Caco-2 (cell line): ENCODE data around the gene FOXN4. TPM values are rescaled to one million over a fixed set of nuclear protein-coding genes. Genes with fewer than 3 reads are reported as not detected.
A peak's percentile ranks its signal among the peaks of the same experiment; 100 is the strongest.

Experiments
- BruUV-seq: library from RNA; stranded (reverse); fragments of 400-500 nt; replicated peaks from 2 replicates; lab custom pipeline; 2021; lab: Mats Ljungman, UMichigan
- CTCF ChIA-PET: fragments of 300-600 bp; sonication (Branson Sonifier 250); formaldehyde crosslinking; loops from one replicate; lab custom pipeline; 2022; ENCODE audit warnings: antibody characterized with exemption; lab: Charles Lee
- POLR2A ChIA-PET: fragments of 300-600 bp; sonication (Branson Sonifier 250); formaldehyde crosslinking; loops from one replicate; lab custom pipeline; 2022; ENCODE audit warnings: antibody characterized with exemption; lab: Charles Lee
- DNase-seq, 2 experiments: peaks; one replicate each; pipeline versions ENCODE4 v3.0.0 to v3.0.0-alpha.2; 2020 to 2022
- H3K27me3 ChIP-seq: replicated peaks from 2 replicates; pipeline ENCODE4 v1.6.0; 2011; ENCODE audit warnings: low read length; ENCODE audit not compliant: control insufficient read depth, insufficient read depth
- H3K36me3 ChIP-seq: 2 replicates; pipeline ENCODE4 v1.5.1; 2011; ENCODE audit warnings: low read length; ENCODE audit not compliant: control insufficient read depth, insufficient read depth
- H3K4me1 ChIP-seq: fragments of 250-450 bp; sonication (Bioruptor Pico); 2 replicates; pipeline ENCODE4 v1.5.1; 2020; ENCODE audit warnings: mild to moderate bottlenecking
- H3K4me3 ChIP-seq: 2 replicates; pipeline ENCODE4 v1.5.1; 2011; ENCODE audit warnings: low read depth, mild to moderate bottlenecking, control low read depth, low read length
- H3K9me3 ChIP-seq: fragments of 250-450 bp; sonication (Bioruptor Pico); 2 replicates; pipeline ENCODE4 v1.5.1; 2020; ENCODE audit warnings: mild to moderate bottlenecking, moderate library complexity
- H3K27ac Mint-ChIP-seq: one replicate; pipeline ENCODE4 v1.8.0; 2022; ENCODE audit warnings: mixed read lengths; ENCODE audit not compliant: unreplicated experiment
- H3K27me3 Mint-ChIP-seq: one replicate; pipeline ENCODE4 v1.8.0; 2022; ENCODE audit warnings: mixed read lengths; ENCODE audit not compliant: insufficient read depth, unreplicated experiment
- H3K36me3 Mint-ChIP-seq: one replicate; pipeline ENCODE4 v1.8.0; 2022; ENCODE audit warnings: mild to moderate bottlenecking, mixed read lengths; ENCODE audit not compliant: insufficient read depth, unreplicated experiment
- H3K4me1 Mint-ChIP-seq: one replicate; pipeline ENCODE4 v1.8.0; 2022; ENCODE audit warnings: low read depth, mixed read lengths; ENCODE audit not compliant: unreplicated experiment
- H3K4me3 Mint-ChIP-seq: one replicate; pipeline ENCODE4 v1.8.0; 2022; ENCODE audit warnings: mild to moderate bottlenecking, moderate library complexity, mixed read lengths; ENCODE audit not compliant: unreplicated experiment
- H3K9me3 Mint-ChIP-seq: one replicate; pipeline ENCODE4 v1.8.0; 2022; ENCODE audit warnings: mixed read lengths; ENCODE audit not compliant: unreplicated experiment
- CTCF ChIP-seq, 2 experiments: fragments of 200-600 bp in 1 of 2; IDR thresholded peaks; 1 replicate in 1 of 2; 2 replicates in 1 of 2; pipeline versions ENCODE4 v1.5.1 to v1.8.0; 2011 to 2022; ENCODE audit warnings: antibody characterized with exemption in 1 of 2, control low read depth in 1 of 2, inconsistent platforms in 1 of 2, low read depth in 1 of 2, low read length in 1 of 2, mild to moderate bottlenecking in 1 of 2, moderate library complexity in 1 of 2; ENCODE audit not compliant: insufficient read depth in 1 of 2, severe bottlenecking in 1 of 2, unreplicated experiment in 1 of 2
- intact Hi-C: fragments of 100-400 bp; cut with micrococcal nuclease; formaldehyde crosslinking; loops from one replicate; pipeline ENCODE4 v1.10.0; 2022; ENCODE audit not compliant: unreplicated experiment
- total RNA-seq: library from RNA; stranded (reverse); gene quantifications from 2 replicates; pipeline ENCODE4 v1.2.3, GENCODE V29; 2022

Gene FOXN4
- total RNA-seq, 1 experiment from 2014 or later = 0.95 TPM

- Mint-ChIP-seq H3K4me3 (no peak overlapping the region), H3K9me3 (no peaks in the 10 kb centered on the region), H3K27ac (peak overlapping the region; percentile 42), H3K4me1 (peaks cover 16% of the 10 kb centered on the region), H3K36me3 (no peaks in the 10 kb centered on the region), H3K27me3 (no peaks in the 10 kb centered on the region)
- ChIA-PET POLR2A (no interaction called here), CTCF (no interaction called here)
- intact Hi-C loops = no loop called here
- Histone ChIP-seq H3K9me3 (no peaks in the 10 kb centered on the region), H3K4me3 (no peak overlapping the region), H3K36me3 (no peaks in the 10 kb centered on the region; the same call in none of the 2 replicates), H3K4me1 (peaks cover 15% of the 10 kb centered on the region), H3K27me3 (no peaks in the 10 kb centered on the region)
- no peak for TF ChIP-seq CTCF (IDR thresholded peaks at IDR 0.05; ENCODE audit: insufficient read depth in 1 of 2, low read depth in 1 of 2, low read length in 1 of 2, severe bottlenecking in 1 of 2, unreplicated experiment in 1 of 2)
- no TSS peak for BruUV-seq
- peak; percentile 21 to 57 for DNase-seq
Measured at GRCh38 chr12:109247831-109248654, 61.0 kb downstream of the FOXN4 start.

GRCh38 chr12:109246221-109246620 lies 62.9 kb downstream of the FOXN4 start:
- H3K27ac Mint-ChIP-seq = no peak overlapping the region
- H3K27me3 Mint-ChIP-seq = no peaks in the 10 kb centered on the region
- BruUV-seq = no TSS peak
- TF ChIP-seq CTCF (IDR thresholded peaks at IDR 0.05; ENCODE audit: insufficient read depth in 1 of 2, low read depth in 1 of 2, low read length in 1 of 2, severe bottlenecking in 1 of 2, unreplicated experiment in 1 of 2) = no peak
- POLR2A ChIA-PET = no interaction called here
- peaks cover 16% of the 10 kb centered on the region for H3K4me1 Mint-ChIP-seq
- CTCF ChIA-PET = no interaction called here
- H3K4me3 Mint-ChIP-seq = no peak overlapping the region
- Histone ChIP-seq H3K36me3 (no peaks in the 10 kb centered on the region; the same call in 1 of the 2 replicates), H3K27me3 (no peaks in the 10 kb centered on the region), H3K4me3 (no peak overlapping the region), H3K9me3 (no peaks in the 10 kb centered on the region), H3K4me1 (peaks cover 15% of the 10 kb centered on the region)
- no peak for DNase-seq
- H3K9me3 Mint-ChIP-seq = no peaks in the 10 kb centered on the region
- intact Hi-C loops = no loop called here
- H3K36me3 Mint-ChIP-seq = no peaks in the 10 kb centered on the region

GRCh38 chr12:109244073-109244472 lies 65.0 kb downstream of the FOXN4 start:
- H3K27me3 Mint-ChIP-seq = no peaks in the 10 kb centered on the region
- TF ChIP-seq CTCF (IDR thresholded peaks at IDR 0.05; ENCODE audit: insufficient read depth in 1 of 2, low read depth in 1 of 2, low read length in 1 of 2, severe bottlenecking in 1 of 2, unreplicated experiment in 1 of 2) = no peak
- H3K27ac Mint-ChIP-seq = no peak overlapping the region
- Histone ChIP-seq H3K9me3 (no peaks in the 10 kb centered on the region), H3K27me3 (no peaks in the 10 kb centered on the region), H3K4me1 (peaks cover 15% of the 10 kb centered on the region), H3K36me3 (peaks cover 2% of the 10 kb centered on the region; the same call in 1 of the 2 replicates), H3K4me3 (no peak overlapping the region)
- intact Hi-C loops = no loop called here
- no peaks in the 10 kb centered on the region for H3K9me3 Mint-ChIP-seq
- no peak for DNase-seq
- H3K36me3 Mint-ChIP-seq = no peaks in the 10 kb centered on the region
- ChIA-PET CTCF (interaction anchor here (0.5 kb wide), 1 partner anchor 125 kb away, joined by 4 read pairs; no protein-coding TSS in a partner anchor), POLR2A (no interaction called here)
- H3K4me1 Mint-ChIP-seq = peaks cover 16% of the 10 kb centered on the region
- no TSS peak for BruUV-seq
- H3K4me3 Mint-ChIP-seq = no peak overlapping the region
